ENCODE measurements around the gene DBN1.

The DBN1 gene

DNA sequence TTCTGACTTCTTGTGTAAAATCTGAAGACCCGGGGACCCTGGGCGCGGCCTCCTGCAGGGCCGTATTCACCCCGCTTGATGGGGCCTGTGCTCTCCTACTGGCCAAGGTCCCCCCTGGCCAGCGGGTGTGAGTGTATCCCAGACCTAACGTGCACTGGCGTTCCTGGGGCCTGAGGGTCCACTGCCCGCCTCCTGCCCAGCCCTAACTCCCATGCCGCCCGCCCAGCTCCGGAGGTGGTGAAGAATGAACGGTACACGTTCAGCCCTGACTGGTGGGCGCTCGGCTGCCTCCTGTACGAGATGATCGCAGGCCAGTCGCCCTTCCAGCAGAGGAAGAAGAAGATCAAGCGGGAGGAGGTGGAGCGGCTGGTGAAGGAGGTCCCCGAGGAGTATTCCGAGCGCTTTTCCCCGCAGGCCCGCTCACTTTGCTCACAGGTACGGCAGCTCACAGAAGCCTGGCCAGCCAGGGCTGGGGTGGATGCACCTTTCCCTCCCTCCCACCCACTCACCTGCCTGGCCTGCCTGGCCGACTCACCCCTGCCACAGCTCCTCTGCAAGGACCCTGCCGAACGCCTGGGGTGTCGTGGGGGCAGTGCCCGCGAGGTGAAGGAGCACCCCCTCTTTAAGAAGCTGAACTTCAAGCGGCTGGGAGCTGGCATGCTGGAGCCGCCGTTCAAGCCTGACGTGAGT lies 37.4 kb downstream of the DBN1 start:
- no peak overlapping the region for H4K8ac ChIP-seq (ENCODE audit: low read depth, low read length)
- H3K4me1 ChIP-seq (ENCODE audit: control insufficient read depth, low read depth, low read length), result no peaks in the 10 kb centered on the region
- no peaks in the 10 kb centered on the region for H3K27me3 ChIP-seq (ENCODE audit: insufficient read depth, low read length, poor library complexity)
- H3K18ac ChIP-seq (ENCODE audit: low read length), result no peak overlapping the region
- WGBS (ENCODE audit: extremely low coverage, insufficient coverage, low lambda C conversion rate), result no CpG with 5 or more reads among the region's 37 CpGs
- H3K4ac ChIP-seq (ENCODE audit: low read depth, low read length), result no peak overlapping the region
- no peaks in the 10 kb centered on the region for H3K79me2 ChIP-seq (ENCODE audit: control insufficient read depth, insufficient read depth, low read length)
- H3K56ac ChIP-seq (ENCODE audit: low read length), result no peak overlapping the region
- no peak overlapping the region for H3K4me2 ChIP-seq (ENCODE audit: low read length)
- H3K4me3 ChIP-seq (ENCODE audit: low read length), result no peak overlapping the region
- H2BK120ac ChIP-seq (ENCODE audit: low read depth, low read length), result no peak overlapping the region
- no peaks in the 10 kb centered on the region for H3K79me1 ChIP-seq (ENCODE audit: low read length)
- no peak overlapping the region for H4K5ac ChIP-seq (ENCODE audit: low read length)
- peaks cover 1% of the 10 kb centered on the region for H3K36me3 ChIP-seq (ENCODE audit: control insufficient read depth, insufficient read depth, low read length)
- no peak for DNase-seq
- H3K27ac ChIP-seq (ENCODE audit: low read depth, low read length), result no peak overlapping the region
- H2BK15ac ChIP-seq (replicated peaks; ENCODE audit: low read depth), result no peak overlapping the region
- no peak overlapping the region for H3K9ac ChIP-seq (ENCODE audit: low read length)
- no peak overlapping the region for H3K23ac ChIP-seq (ENCODE audit: low read length)
- H2BK5ac ChIP-seq (ENCODE audit: low read length), result no peak overlapping the region
- no peak overlapping the region for H2AK5ac ChIP-seq (ENCODE audit: low read length)

DNA sequence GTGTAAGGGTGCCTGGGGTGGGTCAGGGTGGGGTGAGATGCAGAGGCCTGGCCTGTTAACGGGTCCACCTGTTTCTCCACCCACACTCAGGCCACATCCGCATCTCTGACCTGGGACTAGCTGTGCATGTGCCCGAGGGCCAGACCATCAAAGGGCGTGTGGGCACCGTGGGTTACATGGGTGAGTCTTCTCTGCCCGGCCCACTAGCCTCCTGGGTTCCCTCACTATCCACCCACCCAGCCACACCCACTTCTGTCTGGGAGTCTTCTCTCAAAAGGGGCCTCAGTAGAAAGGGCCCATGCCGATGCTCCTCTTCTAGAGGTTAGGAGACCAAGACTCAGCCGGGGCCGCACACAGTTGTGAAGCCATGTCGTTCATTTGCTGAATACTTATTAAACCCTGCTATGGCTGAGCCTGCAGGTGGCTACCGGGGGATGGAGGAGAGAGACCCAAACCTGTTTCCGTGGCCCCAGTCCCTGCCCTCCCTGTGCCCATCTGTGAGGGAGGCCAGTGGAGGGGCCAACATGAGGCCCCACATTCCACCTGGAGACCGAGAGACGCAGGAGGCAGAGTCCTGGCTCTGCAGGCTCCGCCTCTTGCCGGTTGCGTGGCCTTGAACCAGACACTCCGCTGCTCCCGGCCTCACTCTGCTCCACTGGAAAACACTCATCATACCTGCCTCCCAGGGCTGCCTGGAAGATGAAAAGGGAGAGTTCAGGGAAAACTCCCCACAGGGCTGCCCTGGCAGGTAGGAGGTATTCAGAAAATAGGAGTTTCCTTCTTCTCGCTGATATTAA lies 38.3 kb downstream of the DBN1 start:
- DNase-seq, result no peak
- Histone ChIP-seq H3K56ac (ENCODE audit: low read length) (no peak overlapping the region), H3K23ac (ENCODE audit: low read length) (no peak overlapping the region), H3K4me2 (ENCODE audit: low read length) (no peak overlapping the region), H3K27ac (ENCODE audit: low read depth, low read length) (no peak overlapping the region), H3K4me3 (ENCODE audit: low read length) (no peak overlapping the region), H4K8ac (ENCODE audit: low read depth, low read length) (no peak overlapping the region), H3K4ac (ENCODE audit: low read depth, low read length) (no peak overlapping the region), H2AK5ac (ENCODE audit: low read length) (no peak overlapping the region), H3K9ac (ENCODE audit: low read length) (no peak overlapping the region), H3K27me3 (ENCODE audit: insufficient read depth, low read length, poor library complexity) (no peaks in the 10 kb centered on the region), H3K79me2 (ENCODE audit: control insufficient read depth, insufficient read depth, low read length) (no peaks in the 10 kb centered on the region), H3K4me1 (ENCODE audit: control insufficient read depth, low read depth, low read length) (no peaks in the 10 kb centered on the region), H2BK120ac (ENCODE audit: low read depth, low read length) (no peak overlapping the region), H2BK15ac (replicated peaks; ENCODE audit: low read depth) (no peak overlapping the region), H3K18ac (ENCODE audit: low read length) (no peak overlapping the region), H3K79me1 (ENCODE audit: low read length) (no peaks in the 10 kb centered on the region), H2BK5ac (ENCODE audit: low read length) (no peak overlapping the region), H3K36me3 (ENCODE audit: control insufficient read depth, insufficient read depth, low read length) (peaks cover 1% of the 10 kb centered on the region), H4K5ac (ENCODE audit: low read length) (no peak overlapping the region)
- no CpG with 5 or more reads among the region's 20 CpGs for WGBS (ENCODE audit: extremely low coverage, insufficient coverage, low lambda C conversion rate)

DNA sequence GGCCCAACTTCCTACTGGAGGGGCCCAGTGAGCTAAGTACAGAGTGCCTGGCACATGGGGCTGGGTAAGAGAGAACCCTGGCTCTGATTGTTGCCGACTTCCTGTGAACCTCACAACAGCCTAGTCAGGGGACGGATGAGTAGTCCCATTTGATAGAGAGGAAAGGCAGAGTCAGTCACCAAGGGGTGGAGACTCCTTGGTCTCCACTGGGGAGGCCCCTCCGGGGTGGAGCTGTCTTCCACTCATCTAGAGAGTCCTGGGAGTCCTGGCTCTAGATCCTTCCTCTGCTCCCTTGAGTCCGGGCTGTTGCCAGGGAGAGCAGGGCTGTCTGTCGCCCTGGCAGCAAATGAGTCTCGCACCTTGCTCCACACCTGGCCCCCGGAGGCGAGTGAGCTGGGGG lies 39.0 kb downstream of the DBN1 start:
- DNase-seq, result no peak
- no peak overlapping the region for H3K4me2 ChIP-seq (ENCODE audit: low read length)

DNA sequence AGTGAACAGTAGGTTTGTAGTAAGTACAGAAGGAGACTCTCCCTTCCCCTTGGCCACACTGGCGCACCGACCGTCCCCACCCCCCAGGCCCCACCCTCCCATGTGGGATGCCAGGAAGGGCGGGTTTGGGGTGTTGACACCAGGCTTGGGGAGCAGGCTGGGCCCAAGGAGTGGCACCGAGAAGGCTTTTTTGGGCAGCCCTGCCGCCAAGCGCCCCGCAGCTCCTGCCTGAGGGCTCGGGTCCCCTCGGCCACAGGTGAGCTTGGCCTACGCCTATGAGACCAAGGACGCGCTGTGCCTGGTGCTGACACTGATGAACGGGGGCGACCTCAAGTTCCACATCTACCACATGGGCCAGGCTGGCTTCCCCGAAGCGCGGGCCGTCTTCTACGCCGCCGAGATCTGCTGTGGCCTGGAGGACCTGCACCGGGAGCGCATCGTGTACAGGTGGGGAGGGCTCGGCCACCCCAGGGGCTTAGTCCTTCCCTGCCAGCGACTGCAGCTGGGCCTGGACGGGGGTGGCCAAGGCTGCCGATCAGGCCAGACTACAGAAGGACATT lies 39.7 kb downstream of the DBN1 start:
- H3K4ac ChIP-seq (ENCODE audit: low read depth, low read length), result no peak overlapping the region
- H3K4me2 ChIP-seq (ENCODE audit: low read length), result no peak overlapping the region
- no peak overlapping the region for H4K8ac ChIP-seq (ENCODE audit: low read depth, low read length)
- no peaks in the 10 kb centered on the region for H3K4me1 ChIP-seq (ENCODE audit: control insufficient read depth, low read depth, low read length)
- H3K18ac ChIP-seq (ENCODE audit: low read length), result no peak overlapping the region
- H2BK120ac ChIP-seq (ENCODE audit: low read depth, low read length), result no peak overlapping the region
- H3K56ac ChIP-seq (ENCODE audit: low read length), result no peak overlapping the region
- H3K4me3 ChIP-seq (ENCODE audit: low read length), result no peak overlapping the region
- H3K9ac ChIP-seq (ENCODE audit: low read length), result no peak overlapping the region
- H2BK5ac ChIP-seq (ENCODE audit: low read length), result no peak overlapping the region
- H2BK15ac ChIP-seq (replicated peaks; ENCODE audit: low read depth), result no peak overlapping the region
- H4K5ac ChIP-seq (ENCODE audit: low read length), result no peak overlapping the region
- no CpG with 5 or more reads among the region's 29 CpGs for WGBS (ENCODE audit: extremely low coverage, insufficient coverage, low lambda C conversion rate)
- H3K23ac ChIP-seq (ENCODE audit: low read length), result no peak overlapping the region
- no peak for DNase-seq
- H3K79me2 ChIP-seq (ENCODE audit: control insufficient read depth, insufficient read depth, low read length), result no peaks in the 10 kb centered on the region
- H3K79me1 ChIP-seq (ENCODE audit: low read length), result peaks cover 4% of the 10 kb centered on the region
- no peaks in the 10 kb centered on the region for H3K27me3 ChIP-seq (ENCODE audit: insufficient read depth, low read length, poor library complexity)
- H3K27ac ChIP-seq (ENCODE audit: low read depth, low read length), result no peak overlapping the region
- no peak overlapping the region for H2AK5ac ChIP-seq (ENCODE audit: low read length)
- peaks cover 1% of the 10 kb centered on the region for H3K36me3 ChIP-seq (ENCODE audit: control insufficient read depth, insufficient read depth, low read length)

More for the DNA sequence above, 39.0 kb downstream of the DBN1 start:
- no peak overlapping the region for H3K4ac ChIP-seq (ENCODE audit: low read depth, low read length)
- no peak overlapping the region for H3K4me3 ChIP-seq (ENCODE audit: low read length)
- no peaks in the 10 kb centered on the region for H3K4me1 ChIP-seq (ENCODE audit: control insufficient read depth, low read depth, low read length)
- no peaks in the 10 kb centered on the region for H3K27me3 ChIP-seq (ENCODE audit: insufficient read depth, low read length, poor library complexity)
- H3K56ac ChIP-seq (ENCODE audit: low read length), result no peak overlapping the region
- no peak overlapping the region for H3K23ac ChIP-seq (ENCODE audit: low read length)
- peaks cover 1% of the 10 kb centered on the region for H3K36me3 ChIP-seq (ENCODE audit: control insufficient read depth, insufficient read depth, low read length)
- peaks cover 3% of the 10 kb centered on the region for H3K79me1 ChIP-seq (ENCODE audit: low read length)
- H3K79me2 ChIP-seq (ENCODE audit: control insufficient read depth, insufficient read depth, low read length), result no peaks in the 10 kb centered on the region
- no peak overlapping the region for H4K8ac ChIP-seq (ENCODE audit: low read depth, low read length)
- H2BK5ac ChIP-seq (ENCODE audit: low read length), result no peak overlapping the region
- no peak overlapping the region for H2BK120ac ChIP-seq (ENCODE audit: low read depth, low read length)
- no peak overlapping the region for H3K9ac ChIP-seq (ENCODE audit: low read length)
- H4K5ac ChIP-seq (ENCODE audit: low read length), result no peak overlapping the region
- no peak overlapping the region for H3K18ac ChIP-seq (ENCODE audit: low read length)
- H2AK5ac ChIP-seq (ENCODE audit: low read length), result no peak overlapping the region
- no peak overlapping the region for H3K27ac ChIP-seq (ENCODE audit: low read depth, low read length)
- WGBS (ENCODE audit: extremely low coverage, insufficient coverage, low lambda C conversion rate), result no CpG with 5 or more reads among the region's 8 CpGs
- no peak overlapping the region for H2BK15ac ChIP-seq (replicated peaks; ENCODE audit: low read depth)

DNA sequence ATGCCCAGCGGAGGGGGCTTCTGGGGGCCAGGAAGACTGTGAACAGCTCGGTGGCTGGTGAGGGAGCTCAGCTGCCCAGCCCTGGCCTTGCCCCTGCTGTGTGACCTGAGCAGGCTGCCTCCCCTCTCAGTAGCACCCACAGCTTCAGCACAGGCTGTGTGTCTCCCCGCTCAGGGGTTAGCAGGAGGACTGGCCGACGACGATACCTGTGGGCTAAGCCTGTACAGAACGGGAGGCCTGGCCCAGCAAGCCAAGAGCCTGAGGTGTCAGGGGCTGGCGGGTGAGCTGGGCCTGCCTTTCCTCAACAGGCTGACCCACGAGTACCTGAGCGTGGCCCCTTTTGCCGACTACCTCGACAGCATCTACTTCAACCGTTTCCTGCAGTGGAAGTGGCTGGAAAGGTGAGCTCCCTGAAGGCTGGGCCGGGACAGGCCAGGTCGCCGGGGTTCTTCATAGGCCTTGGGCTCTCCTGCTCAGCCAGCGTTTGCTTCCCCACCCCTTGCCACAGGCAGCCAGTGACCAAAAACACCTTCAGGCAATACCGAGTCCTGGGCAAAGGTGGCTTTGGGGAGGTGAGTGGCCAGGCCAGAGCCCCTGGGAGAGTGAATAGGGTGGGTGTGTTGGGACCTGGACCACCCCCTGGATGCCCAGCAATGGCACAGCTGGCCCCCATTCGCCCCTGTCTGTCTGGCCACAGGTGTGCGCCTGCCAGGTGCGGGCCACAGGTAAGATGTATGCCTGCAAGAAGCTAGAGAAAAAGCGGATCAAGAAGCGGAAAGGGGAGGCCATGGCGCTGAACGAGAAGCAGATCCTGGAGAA lies 40.4 kb downstream of the DBN1 start:
- H3K27ac ChIP-seq (ENCODE audit: low read depth, low read length), result no peak overlapping the region
- H3K9ac ChIP-seq (ENCODE audit: low read length), result no peak overlapping the region
- H3K79me1 ChIP-seq (ENCODE audit: low read length), result peaks cover 5% of the 10 kb centered on the region
- no peaks in the 10 kb centered on the region for H3K4me1 ChIP-seq (ENCODE audit: control insufficient read depth, low read depth, low read length)
- no peak overlapping the region for H2BK120ac ChIP-seq (ENCODE audit: low read depth, low read length)
- H2BK5ac ChIP-seq (ENCODE audit: low read length), result no peak overlapping the region
- no peak overlapping the region for H2AK5ac ChIP-seq (ENCODE audit: low read length)
- no CpG with 5 or more reads among the region's 25 CpGs for WGBS (ENCODE audit: extremely low coverage, insufficient coverage, low lambda C conversion rate)
- no peak overlapping the region for H3K4me3 ChIP-seq (ENCODE audit: low read length)
- no peak overlapping the region for H3K4me2 ChIP-seq (ENCODE audit: low read length)
- DNase-seq, result no peak
- H3K23ac ChIP-seq (ENCODE audit: low read length), result no peak overlapping the region
- H3K4ac ChIP-seq (ENCODE audit: low read depth, low read length), result no peak overlapping the region
- no peaks in the 10 kb centered on the region for H3K36me3 ChIP-seq (ENCODE audit: control insufficient read depth, insufficient read depth, low read length)
- no peak overlapping the region for H4K5ac ChIP-seq (ENCODE audit: low read length)
- no peak overlapping the region for H3K18ac ChIP-seq (ENCODE audit: low read length)
- no peak overlapping the region for H2BK15ac ChIP-seq (replicated peaks; ENCODE audit: low read depth)
- no peaks in the 10 kb centered on the region for H3K27me3 ChIP-seq (ENCODE audit: insufficient read depth, low read length, poor library complexity)
- no peak overlapping the region for H3K56ac ChIP-seq (ENCODE audit: low read length)
- H4K8ac ChIP-seq (ENCODE audit: low read depth, low read length), result no peak overlapping the region
- H3K79me2 ChIP-seq (ENCODE audit: control insufficient read depth, insufficient read depth, low read length), result no peaks in the 10 kb centered on the region

Measured in mesendoderm (in vitro differentiated cells).